K562 (cell line): ENCODE results near the gene TMEM81. TPM values are rescaled to one million over a fixed set of nuclear protein-coding genes. Genes with fewer than 3 reads are reported as not detected.
A peak's percentile ranks its signal among the peaks of the same experiment; 100 is the strongest.

Source experiments
- BRF1 ChIP-seq: IDR thresholded peaks from 3 replicates; pipeline ENCODE4 v1.6.1; 2011; ENCODE audit warnings: borderline replicate concordance, mild to moderate bottlenecking; ENCODE audit not compliant: insufficient read length; ENCODE audit errors: extremely low read depth
- CEBPZ ChIP-seq: fragments of 150-350 bp; IDR thresholded peaks from 2 replicates; pipeline ENCODE4 v1.6.1; 2014; ENCODE audit warnings: low read depth, mild to moderate bottlenecking, low read length, borderline replicate concordance
- CHCHD3 ChIP-seq: fragments of 250-450 bp; sonication (Bioruptor Pico); IDR thresholded peaks from 2 replicates; pipeline ENCODE4 v2.1.2; 2022; ENCODE audit warnings: mild to moderate bottlenecking
- DACH1 ChIP-seq: fragments of 450-650 bp; IDR thresholded peaks from 2 replicates; pipeline ENCODE4 v1.6.1; 2018; ENCODE audit not compliant: partially characterized antibody
- HDAC6 ChIP-seq: IDR thresholded peaks from 2 replicates; pipeline ENCODE4 v1.6.1; 2012; ENCODE audit warnings: low read depth, mild to moderate bottlenecking, control low read depth, inconsistent platforms, low read length, moderate library complexity
- MCM5 ChIP-seq: fragments of 450-650 bp; IDR thresholded peaks from 2 replicates; pipeline ENCODE4 v1.6.1; 2016; ENCODE audit warnings: low read depth
- MIER1 ChIP-seq: fragments of 450-650 bp; IDR thresholded peaks from 2 replicates; pipeline ENCODE4 v1.6.1; 2016; ENCODE audit warnings: antibody characterized with exemption, mild to moderate bottlenecking, low read depth
- MTA3 ChIP-seq: fragments of 450-650 bp; formaldehyde crosslinking; IDR thresholded peaks from 2 replicates; pipeline ENCODE4 v1.6.1; 2017; ENCODE audit warnings: mild to moderate bottlenecking, borderline replicate concordance
- PHF21A ChIP-seq: fragments of 450-650 bp; IDR thresholded peaks from 2 replicates; pipeline ENCODE4 v1.6.1; 2017; ENCODE audit warnings: low read depth, borderline replicate concordance
- RB1 ChIP-seq: fragments of 450-650 bp; IDR thresholded peaks from 2 replicates; pipeline ENCODE4 v1.6.1; 2017; ENCODE audit warnings: low read depth, mild to moderate bottlenecking
- VEZF1 ChIP-seq: fragments of 200-800 bp; sonication (Bioruptor generic); IDR thresholded peaks from 2 replicates; pipeline ENCODE4 v1.6.1; 2017; ENCODE audit warnings: missing genetic modification characterization, missing compliant biosample characterization
- ZBTB26 ChIP-seq: fragments of 450-650 bp; formaldehyde crosslinking; IDR thresholded peaks from 2 replicates; pipeline ENCODE4 v1.4.0; 2022; ENCODE audit warnings: missing genetic modification characterization
- ZNF561 ChIP-seq: fragments of 450-650 bp; formaldehyde crosslinking; conservative IDR thresholded peaks from 2 replicates; pipeline ENCODE4 v1.4.0; 2020; ENCODE audit warnings: mild to moderate bottlenecking, moderate library complexity
- polyA plus RNA-seq, 8 experiments: library from polyadenylated mRNA; depleted of rRNA in 4 of 8; stranded (reverse) in 5 of 8; unstranded in 3 of 8; fragments of >200 nt; fragmentation: Nextera tagmentation in 2 of 8; fragmentation: Illumina TruSeq in 1 of 8; extraction: Ambion mirVana in 2 of 8; extraction: Trizol in 1 of 8; gene quantifications; 2 replicates each; pipeline versions ENCODE4 v1.2.1 to v1.2.3, GENCODE V29; 2011 to 2014; ENCODE audit warnings: inconsistent platforms in 1 of 8, missing spikeins in 1 of 8
- total RNA-seq, 7 experiments: library from RNA; depleted of rRNA in 6 of 7; stranded (reverse); fragments of >200 nt in 6 of 7; fragmentation: Illumina TruSeq in 2 of 7; extraction: Trizol in 2 of 7; gene quantifications; 2 replicates each; pipeline versions ENCODE4 v1.2.1 to v1.2.3, GENCODE V29; 2011 to 2021; ENCODE audit warnings: low replicate concordance in 1 of 7
- TF ChIP-seq, protein P1 (sequence below): fragments of 250-450 bp; sonication (Bioruptor Pico); IDR thresholded peaks from 2 replicates; pipeline ENCODE4 v1.4.0; 2020; ENCODE audit warnings: mild to moderate bottlenecking, moderate library complexity, borderline replicate concordance

TMEM81 gene
- total and polyA plus RNA-seq, 9 of the 15 experiments (the other 6 are each of a cell fraction or from before 2014, with no cell fraction given) = 3.2 to 6.1 (median 4.4) TPM

DNA sequence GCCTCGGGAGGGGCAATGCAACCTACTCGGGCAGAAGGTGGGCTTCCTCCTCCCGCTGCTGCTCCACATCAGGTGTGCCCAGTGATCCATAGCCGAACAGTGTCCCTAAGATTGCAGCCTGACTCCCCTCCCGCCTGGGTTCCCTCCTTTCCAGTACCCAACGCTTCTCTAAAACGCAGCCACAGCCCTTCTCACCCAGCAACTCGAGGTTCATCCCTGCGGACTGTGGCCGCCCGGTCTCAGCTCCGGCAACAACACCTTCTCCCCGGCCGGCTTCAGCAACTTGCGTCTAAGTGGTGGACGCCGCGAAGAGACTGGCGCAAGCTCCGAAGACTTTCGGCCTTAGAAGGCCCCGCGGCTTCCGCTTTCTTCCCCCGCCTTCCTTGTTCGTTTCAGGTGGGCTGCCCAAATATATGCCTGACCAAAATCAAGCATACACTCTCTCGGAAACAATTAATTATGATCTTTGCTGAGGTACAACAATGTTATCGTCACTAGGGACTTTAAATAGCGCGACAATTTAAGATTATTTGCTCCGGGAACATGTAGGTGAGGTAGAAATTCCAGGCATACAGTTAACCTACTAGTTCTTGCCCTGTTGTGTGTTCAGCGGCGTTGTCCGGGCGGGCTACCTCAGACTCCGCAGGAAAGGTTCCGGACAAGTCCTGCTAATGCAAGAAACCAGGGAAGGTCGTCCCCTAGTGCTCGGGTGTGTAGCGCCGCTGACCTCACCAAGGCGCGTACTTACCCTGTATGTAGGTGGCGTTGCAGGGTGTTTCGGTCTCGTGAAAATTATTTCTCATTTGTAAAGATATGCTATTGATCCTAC, 37.6 kb upstream of the TMEM81 start, which contains the start of gene RBBP5 (continued):
- TF ChIP-seq RB1 (peak; percentile 99), PHF21A (peak; percentile 93), MIER1 (peak; percentile 69; the same call in 1 of the 2 replicates), HDAC6 (no peak), MTA3 (peak; percentile 96), MCM5 (no peak), ZBTB26 (CRISPR knock-in tag) (no peak), DACH1 (peak; percentile 98), VEZF1 (CRISPR knock-in tag) (peak; percentile 86), CEBPZ (no peak; the same call in 1 of the 2 replicates), ZNF561 (no peak), BRF1 (no peak), CHCHD3 (CRISPR knock-in tag) (no peak)
- TF ChIP-seq, protein P1, sequence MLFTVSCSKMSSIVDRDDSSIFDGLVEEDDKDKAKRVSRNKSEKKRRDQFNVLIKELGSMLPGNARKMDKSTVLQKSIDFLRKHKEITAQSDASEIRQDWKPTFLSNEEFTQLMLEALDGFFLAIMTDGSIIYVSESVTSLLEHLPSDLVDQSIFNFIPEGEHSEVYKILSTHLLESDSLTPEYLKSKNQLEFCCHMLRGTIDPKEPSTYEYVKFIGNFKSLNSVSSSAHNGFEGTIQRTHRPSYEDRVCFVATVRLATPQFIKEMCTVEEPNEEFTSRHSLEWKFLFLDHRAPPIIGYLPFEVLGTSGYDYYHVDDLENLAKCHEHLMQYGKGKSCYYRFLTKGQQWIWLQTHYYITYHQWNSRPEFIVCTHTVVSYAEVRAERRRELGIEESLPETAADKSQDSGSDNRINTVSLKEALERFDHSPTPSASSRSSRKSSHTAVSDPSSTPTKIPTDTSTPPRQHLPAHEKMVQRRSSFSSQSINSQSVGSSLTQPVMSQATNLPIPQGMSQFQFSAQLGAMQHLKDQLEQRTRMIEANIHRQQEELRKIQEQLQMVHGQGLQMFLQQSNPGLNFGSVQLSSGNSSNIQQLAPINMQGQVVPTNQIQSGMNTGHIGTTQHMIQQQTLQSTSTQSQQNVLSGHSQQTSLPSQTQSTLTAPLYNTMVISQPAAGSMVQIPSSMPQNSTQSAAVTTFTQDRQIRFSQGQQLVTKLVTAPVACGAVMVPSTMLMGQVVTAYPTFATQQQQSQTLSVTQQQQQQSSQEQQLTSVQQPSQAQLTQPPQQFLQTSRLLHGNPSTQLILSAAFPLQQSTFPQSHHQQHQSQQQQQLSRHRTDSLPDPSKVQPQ = no peak
